GM23338 (cell line): ENCODE data around the gene LYG2.

Source experiments
- NANOG ChIP-seq: IDR thresholded peaks from 2 replicates; pipeline ENCODE4 v1.6.1; 2016; ENCODE audit warnings: antibody characterized with exemption, borderline replicate concordance
- POLR2AphosphoS5 ChIP-seq: IDR thresholded peaks from 2 replicates; pipeline ENCODE4 v1.6.1; 2016; ENCODE audit warnings: antibody characterized with exemption, low read depth
- TF ChIP-seq, protein P1 (sequence below), 2 experiments: fragments of 200-600 bp in 1 of 2; sonication (generic) in 1 of 2; conservative IDR thresholded peaks; 2 replicates each; pipeline versions ENCODE4 v1.5.1 to v1.6.1; 2016 to 2017; ENCODE audit warnings: antibody characterized with exemption in 2 of 2, low read depth in 2 of 2, mild to moderate bottlenecking in 2 of 2, moderate library complexity in 1 of 2
- TF ChIP-seq, protein P2 (sequence below): IDR thresholded peaks from one replicate; pipeline ENCODE4 v1.6.1; 2018; ENCODE audit warnings: antibody characterized with exemption; ENCODE audit not compliant: unreplicated experiment

DNA sequence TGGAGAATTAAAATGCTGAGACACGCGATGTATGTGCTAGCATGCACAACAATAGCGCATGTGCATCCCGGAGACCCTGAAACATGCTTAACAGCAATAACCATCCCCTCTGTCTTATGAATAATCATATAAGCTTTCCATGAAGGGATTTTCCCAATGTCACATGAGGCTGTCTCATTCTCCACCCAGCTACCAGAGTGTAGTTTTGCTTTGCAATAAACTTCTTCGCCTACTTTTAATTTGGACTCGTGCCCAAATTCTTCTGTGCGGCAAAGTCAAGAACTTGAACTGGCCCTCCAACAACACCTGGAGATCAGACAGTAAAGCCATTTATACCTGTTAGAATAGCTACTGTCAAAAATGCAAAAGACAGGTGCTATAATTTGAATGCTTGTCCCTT, 30.1 kb upstream of the LYG2 start:
- TF ChIP-seq, protein P1, sequence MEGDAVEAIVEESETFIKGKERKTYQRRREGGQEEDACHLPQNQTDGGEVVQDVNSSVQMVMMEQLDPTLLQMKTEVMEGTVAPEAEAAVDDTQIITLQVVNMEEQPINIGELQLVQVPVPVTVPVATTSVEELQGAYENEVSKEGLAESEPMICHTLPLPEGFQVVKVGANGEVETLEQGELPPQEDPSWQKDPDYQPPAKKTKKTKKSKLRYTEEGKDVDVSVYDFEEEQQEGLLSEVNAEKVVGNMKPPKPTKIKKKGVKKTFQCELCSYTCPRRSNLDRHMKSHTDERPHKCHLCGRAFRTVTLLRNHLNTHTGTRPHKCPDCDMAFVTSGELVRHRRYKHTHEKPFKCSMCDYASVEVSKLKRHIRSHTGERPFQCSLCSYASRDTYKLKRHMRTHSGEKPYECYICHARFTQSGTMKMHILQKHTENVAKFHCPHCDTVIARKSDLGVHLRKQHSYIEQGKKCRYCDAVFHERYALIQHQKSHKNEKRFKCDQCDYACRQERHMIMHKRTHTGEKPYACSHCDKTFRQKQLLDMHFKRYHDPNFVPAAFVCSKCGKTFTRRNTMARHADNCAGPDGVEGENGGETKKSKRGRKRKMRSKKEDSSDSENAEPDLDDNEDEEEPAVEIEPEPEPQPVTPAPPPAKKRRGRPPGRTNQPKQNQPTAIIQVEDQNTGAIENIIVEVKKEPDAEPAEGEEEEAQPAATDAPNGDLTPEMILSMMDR (conservative IDR thresholded peaks at IDR 0.05; ENCODE audit: low read depth in 2 of 2), result no peak
- TF ChIP-seq, protein P2, sequence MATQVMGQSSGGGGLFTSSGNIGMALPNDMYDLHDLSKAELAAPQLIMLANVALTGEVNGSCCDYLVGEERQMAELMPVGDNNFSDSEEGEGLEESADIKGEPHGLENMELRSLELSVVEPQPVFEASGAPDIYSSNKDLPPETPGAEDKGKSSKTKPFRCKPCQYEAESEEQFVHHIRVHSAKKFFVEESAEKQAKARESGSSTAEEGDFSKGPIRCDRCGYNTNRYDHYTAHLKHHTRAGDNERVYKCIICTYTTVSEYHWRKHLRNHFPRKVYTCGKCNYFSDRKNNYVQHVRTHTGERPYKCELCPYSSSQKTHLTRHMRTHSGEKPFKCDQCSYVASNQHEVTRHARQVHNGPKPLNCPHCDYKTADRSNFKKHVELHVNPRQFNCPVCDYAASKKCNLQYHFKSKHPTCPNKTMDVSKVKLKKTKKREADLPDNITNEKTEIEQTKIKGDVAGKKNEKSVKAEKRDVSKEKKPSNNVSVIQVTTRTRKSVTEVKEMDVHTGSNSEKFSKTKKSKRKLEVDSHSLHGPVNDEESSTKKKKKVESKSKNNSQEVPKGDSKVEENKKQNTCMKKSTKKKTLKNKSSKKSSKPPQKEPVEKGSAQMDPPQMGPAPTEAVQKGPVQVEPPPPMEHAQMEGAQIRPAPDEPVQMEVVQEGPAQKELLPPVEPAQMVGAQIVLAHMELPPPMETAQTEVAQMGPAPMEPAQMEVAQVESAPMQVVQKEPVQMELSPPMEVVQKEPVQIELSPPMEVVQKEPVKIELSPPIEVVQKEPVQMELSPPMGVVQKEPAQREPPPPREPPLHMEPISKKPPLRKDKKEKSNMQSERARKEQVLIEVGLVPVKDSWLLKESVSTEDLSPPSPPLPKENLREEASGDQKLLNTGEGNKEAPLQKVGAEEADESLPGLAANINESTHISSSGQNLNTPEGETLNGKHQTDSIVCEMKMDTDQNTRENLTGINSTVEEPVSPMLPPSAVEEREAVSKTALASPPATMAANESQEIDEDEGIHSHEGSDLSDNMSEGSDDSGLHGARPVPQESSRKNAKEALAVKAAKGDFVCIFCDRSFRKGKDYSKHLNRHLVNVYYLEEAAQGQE, result no peak
- no peak for TF ChIP-seq NANOG
- no peak for TF ChIP-seq POLR2AphosphoS5
